Neuronal stem cell (in vitro differentiated cells): ENCODE data around the gene CTSV.
"Not testable (repeated sequence)": the region's sequence is repeated elsewhere in the genome, so short reads cannot be mapped to it uniquely, and the experiment has no call there.

Experiments used
- DNase-seq: peaks from one replicate; pipeline ENCODE4 v3.0.0-alpha.2; 2013; ENCODE audit warnings: low spot score
- H2AFZ ChIP-seq: one replicate; pipeline ENCODE4 v1.6.1; 2013; ENCODE audit warnings: mild to moderate bottlenecking, low read length, inconsistent platforms
- H2AK5ac ChIP-seq: 2 replicates; pipeline ENCODE4 v1.6.1; 2013; ENCODE audit warnings: low read depth, mild to moderate bottlenecking, inconsistent platforms, low read length, moderate library complexity, mixed read lengths
- H2BK120ac ChIP-seq: 2 replicates; pipeline ENCODE4 v1.6.1; 2013; ENCODE audit warnings: low read depth, mild to moderate bottlenecking, inconsistent platforms, low read length, moderate library complexity, mixed read lengths
- H2BK12ac ChIP-seq: one replicate; pipeline ENCODE4 v1.6.1; 2013; ENCODE audit warnings: low read length, inconsistent platforms
- H2BK15ac ChIP-seq: 2 replicates; pipeline ENCODE4 v1.6.1; 2013; ENCODE audit warnings: mild to moderate bottlenecking, low read length, inconsistent platforms, mixed read lengths
- H2BK5ac ChIP-seq: one replicate; pipeline ENCODE4 v1.6.1; 2013; ENCODE audit warnings: inconsistent platforms, mild to moderate bottlenecking, low read length, moderate library complexity
- H3K14ac ChIP-seq: one replicate; pipeline ENCODE4 v1.6.1; 2013; ENCODE audit warnings: low read length, inconsistent platforms
- H3K18ac ChIP-seq: 2 replicates; pipeline ENCODE4 v1.6.1; 2013; ENCODE audit warnings: low read length, inconsistent platforms
- H3K23ac ChIP-seq: 2 replicates; pipeline ENCODE4 v1.6.1; 2013; ENCODE audit warnings: low read depth, mild to moderate bottlenecking, mixed read lengths, low read length, inconsistent platforms; ENCODE audit not compliant: poor library complexity
- H3K27ac ChIP-seq: replicated peaks from 3 replicates; pipeline ENCODE4 v1.5.1; 2013; ENCODE audit warnings: low read length, inconsistent platforms
- H3K27me3 ChIP-seq, 3 experiments: 2 replicates each; pipeline ENCODE4 v1.6.1; 2013; ENCODE audit warnings: low read length in 3 of 3, mild to moderate bottlenecking in 2 of 3, inconsistent platforms in 1 of 3, low read depth in 1 of 3, mixed read lengths in 1 of 3, moderate library complexity in 1 of 3; ENCODE audit not compliant: control insufficient read depth in 3 of 3, insufficient read depth in 3 of 3
- H3K36me3 ChIP-seq, 2 donors: replicated peaks in 1 of 2; 2 replicates each; pipeline ENCODE4 v1.6.1; 2013; ENCODE audit warnings: low read length in 2 of 2; ENCODE audit not compliant: control insufficient read depth in 2 of 2, insufficient read depth in 2 of 2
- H3K4ac ChIP-seq: 2 replicates; pipeline ENCODE4 v1.6.1; 2013; ENCODE audit warnings: inconsistent platforms, mild to moderate bottlenecking, low read length, moderate library complexity
- H3K4me1 ChIP-seq, 2 donors: 1 replicate in 1 of 2; 2 replicates in 1 of 2; pipeline ENCODE4 v1.6.1; 2013; ENCODE audit warnings: low read length in 2 of 2, low read depth in 1 of 2; ENCODE audit not compliant: control insufficient read depth in 2 of 2, insufficient read depth in 1 of 2
- H3K4me2 ChIP-seq: one replicate; pipeline ENCODE4 v1.6.1; 2013; ENCODE audit warnings: mild to moderate bottlenecking, low read length, inconsistent platforms; ENCODE audit not compliant: insufficient read depth, poor library complexity, severe bottlenecking
- H3K4me3 ChIP-seq, 2 donors: 2 replicates each; pipeline ENCODE4 v1.5.1; 2013; ENCODE audit warnings: low read length in 2 of 2, mild to moderate bottlenecking in 2 of 2, inconsistent platforms in 1 of 2, moderate library complexity in 1 of 2
- H3K79me1 ChIP-seq: one replicate; pipeline ENCODE4 v1.6.1; 2013; ENCODE audit warnings: low read depth, mild to moderate bottlenecking, inconsistent platforms, low read length, moderate library complexity
- H3K9ac ChIP-seq: one replicate; pipeline ENCODE4 v1.6.1; 2013; ENCODE audit warnings: mild to moderate bottlenecking, low read depth, low read length, inconsistent platforms; ENCODE audit not compliant: poor library complexity
- H3K9me3 ChIP-seq, 2 donors: replicated peaks in 1 of 2; 2 replicates each; pipeline versions ENCODE3 to v1.6.1; 2013; ENCODE audit warnings: low read length in 2 of 2, mild to moderate bottlenecking in 2 of 2, inconsistent platforms in 1 of 2, low read depth in 1 of 2, mixed read lengths in 1 of 2, moderate library complexity in 1 of 2; ENCODE audit not compliant: control insufficient read depth in 2 of 2, insufficient read depth in 1 of 2
- H4K8ac ChIP-seq: one replicate; pipeline ENCODE4 v1.6.1; 2013; ENCODE audit warnings: low read depth, mild to moderate bottlenecking, inconsistent platforms, low read length, moderate library complexity
- H4K91ac ChIP-seq: one replicate; pipeline ENCODE4 v1.6.1; 2013; ENCODE audit warnings: low read length, low read depth, mild to moderate bottlenecking, inconsistent platforms; ENCODE audit not compliant: poor library complexity
- WGBS, 2 donors: extraction: QIAGEN DNeasy Blood & Tissue Kit; methylation state at CpG; one replicate each; pipeline ENCODE4 v1.1.7; 2013; ENCODE audit warnings: missing lambda C conversion rate in 2 of 2, mixed read lengths in 1 of 2; ENCODE audit not compliant: insufficient read length in 2 of 2, insufficient replicate concordance in 1 of 2; ENCODE audit errors: extremely low coverage in 2 of 2; 5-methylcytosine and 5-hydroxymethylcytosine counted together

CTSV gene

DNA sequence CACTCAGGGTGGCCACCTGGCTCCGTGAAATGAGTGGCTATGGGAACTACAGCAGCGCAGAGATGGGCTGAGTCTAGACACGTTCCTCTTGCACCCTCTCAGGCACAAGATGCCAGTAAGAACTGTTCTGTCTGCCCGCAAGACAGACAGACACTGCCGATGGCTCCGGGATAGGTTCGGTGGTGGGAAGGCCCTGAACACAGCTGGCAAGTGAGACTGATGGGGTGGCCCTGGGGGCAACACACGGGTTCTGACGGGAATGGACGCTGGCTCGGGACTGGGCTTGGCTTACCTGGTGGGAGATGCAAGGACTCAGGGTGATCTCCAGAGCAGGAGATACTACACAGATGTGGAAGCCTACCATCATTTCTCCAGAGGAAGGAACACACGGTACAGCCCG, 16.9 kb upstream of the CTSV start:
- H2AK5ac ChIP-seq: not testable (repeated sequence)

DNA sequence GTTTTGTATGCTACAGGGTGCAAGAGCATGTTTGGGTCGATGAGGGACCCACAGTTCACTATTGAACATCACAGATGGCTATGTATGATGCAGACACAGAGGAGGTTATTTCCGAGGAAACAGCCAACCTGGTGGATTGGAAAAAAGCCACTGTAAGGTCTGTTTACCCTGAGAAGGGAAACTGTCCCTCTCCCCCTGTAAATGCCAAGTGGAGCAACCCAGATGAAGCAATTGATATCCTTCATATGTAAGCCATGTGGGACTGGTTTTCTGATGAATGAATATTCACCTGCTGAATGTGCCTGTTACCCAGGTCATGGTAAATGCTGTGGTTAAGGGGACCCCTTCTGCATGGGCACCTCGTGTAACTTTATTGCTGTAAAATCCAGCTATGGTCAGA, 14.8 kb upstream of the CTSV start:
- peaks cover 0 to 13% (median 0%) of the 10 kb centered on the region in 3 experiments for H3K27me3 ChIP-seq
- H2BK12ac ChIP-seq: no peak overlapping the region
- H4K91ac ChIP-seq: no peak overlapping the region
- no peaks in the 10 kb centered on the region for H3K36me3 ChIP-seq
- peaks cover 0 to 4% of the 10 kb centered on the region in 2 donors for H3K9me3 ChIP-seq
- H2AFZ ChIP-seq: no peak overlapping the region
- no peak overlapping the region for H2BK120ac ChIP-seq
- no peak overlapping the region for H2AK5ac ChIP-seq
- no peak overlapping the region for H3K23ac ChIP-seq
- H3K4ac ChIP-seq: no peak overlapping the region
- no peak overlapping the region for H3K27ac ChIP-seq
- H3K18ac ChIP-seq: no peak overlapping the region
- H3K4me3 ChIP-seq: no peak overlapping the region
- H4K8ac ChIP-seq: no peak overlapping the region
- no peak overlapping the region for H3K4me2 ChIP-seq
- H2BK5ac ChIP-seq: no peak overlapping the region
- no peaks in the 10 kb centered on the region for H3K79me1 ChIP-seq
- H3K9ac ChIP-seq: no peak overlapping the region
- peaks cover 0 to 2% of the 10 kb centered on the region in 2 donors for H3K4me1 ChIP-seq
- H3K14ac ChIP-seq: no peak overlapping the region
- H2BK15ac ChIP-seq: no peak overlapping the region
- DNase-seq: no peak
- WGBS, 2 donors: no CpG with 5 or more reads among the region's 3 CpGs

More for the DNA sequence above, 16.9 kb upstream of the CTSV start:
- H3K14ac ChIP-seq: peak overlapping the region; percentile 31
- not testable (repeated sequence) for H3K23ac ChIP-seq, H2AFZ ChIP-seq, H3K9ac ChIP-seq, H4K91ac ChIP-seq, H3K18ac ChIP-seq, H3K36me3 ChIP-seq, H2BK15ac ChIP-seq, H3K27ac ChIP-seq, H3K4me3 ChIP-seq, H3K4me1 ChIP-seq, DNase-seq, H3K79me1 ChIP-seq, H3K4ac ChIP-seq, H3K9me3 ChIP-seq, H3K4me2 ChIP-seq, H2BK120ac ChIP-seq, H4K8ac ChIP-seq, H2BK5ac ChIP-seq, H2BK12ac ChIP-seq
- H3K27me3 ChIP-seq: peaks cover 0 to 10% (median 0%) of the 10 kb centered on the region in 3 experiments
- WGBS, 2 donors: no CpG with 5 or more reads among the region's 13 CpGs

GRCh38 chr9:97052735-97053134, 13.8 kb upstream of the CTSV start:
- Histone ChIP-seq H2BK15ac (no peak overlapping the region), H3K14ac (no peak overlapping the region), H2BK12ac (no peak overlapping the region), H3K27me3 (peaks cover 0 to 16% (median 0%) of the 10 kb centered on the region in 3 experiments), H3K23ac (no peak overlapping the region), H3K4me1 (peaks cover 0 to 2% of the 10 kb centered on the region in 2 donors), H3K27ac (peak overlapping the region; percentile 81), H4K8ac (no peak overlapping the region), H2AK5ac (no peak overlapping the region), H2BK120ac (no peak overlapping the region), H3K9ac (no peak overlapping the region), H3K79me1 (no peaks in the 10 kb centered on the region), H2AFZ (peak overlapping the region; percentile 84), H3K18ac (no peak overlapping the region), H3K4me2 (no peak overlapping the region), H3K4ac (no peak overlapping the region), H3K36me3 (no peaks in the 10 kb centered on the region), H4K91ac (no peak overlapping the region), H3K4me3 (no peak overlapping the region), H3K9me3 (peaks cover 0 to 4% of the 10 kb centered on the region in 2 donors), H2BK5ac (no peak overlapping the region)
- no peak for DNase-seq
- no CpG with 5 or more reads among the region's 2 CpGs for WGBS, 2 donors

DNA sequence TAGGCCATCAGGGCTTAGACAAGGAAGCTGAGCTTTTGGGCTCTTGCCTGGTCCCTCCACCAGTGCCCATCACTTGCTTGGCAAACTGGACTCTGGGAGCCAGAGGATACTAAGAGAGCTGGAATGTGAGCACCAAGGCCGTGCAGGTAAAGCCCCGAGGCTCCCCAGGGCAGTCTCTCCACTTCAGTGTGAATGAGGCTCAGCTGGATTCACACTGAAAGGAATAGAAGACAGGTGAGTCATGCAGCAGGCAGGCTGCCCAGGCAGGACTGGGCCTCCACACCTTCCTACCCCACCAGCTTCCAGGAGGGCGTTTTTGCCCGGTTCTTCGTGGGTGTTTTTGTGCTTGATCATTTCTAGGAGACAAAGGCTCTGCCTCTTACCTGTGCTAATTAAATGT, 7.3 kb upstream of the CTSV start:
- H3K4ac ChIP-seq: no peak overlapping the region
- no peak overlapping the region for H3K23ac ChIP-seq
- H2AK5ac ChIP-seq: no peak overlapping the region
- H2BK5ac ChIP-seq: no peak overlapping the region
- no peak overlapping the region for H4K91ac ChIP-seq
- H2AFZ ChIP-seq: no peak overlapping the region
- no CpG with 5 or more reads among the region's 5 CpGs for WGBS, 2 donors
- no peak overlapping the region for H2BK15ac ChIP-seq
- H3K4me1 ChIP-seq: peaks cover 0 to 3% of the 10 kb centered on the region in 2 donors
- H3K4me2 ChIP-seq: no peak overlapping the region
- H3K9me3 ChIP-seq: peaks cover 0 to 7% of the 10 kb centered on the region in 2 donors
- H4K8ac ChIP-seq: no peak overlapping the region
- no peak overlapping the region for H3K18ac ChIP-seq
- no peak overlapping the region for H2BK12ac ChIP-seq
- H3K27me3 ChIP-seq: peaks cover 0 to 31% (median 0%) of the 10 kb centered on the region in 3 experiments
- H3K9ac ChIP-seq: no peak overlapping the region
- H2BK120ac ChIP-seq: no peak overlapping the region
- DNase-seq: no peak
- no peak overlapping the region for H3K27ac ChIP-seq
- H3K79me1 ChIP-seq: no peaks in the 10 kb centered on the region
- no peak overlapping the region for H3K14ac ChIP-seq
- H3K36me3 ChIP-seq: no peaks in the 10 kb centered on the region
- no peak overlapping the region for H3K4me3 ChIP-seq
